GM03348 (cell line): ENCODE data around the gene ALDH7A1.
A peak's percentile ranks its signal among the peaks of the same experiment; 100 is the strongest.
"Not testable (repeated sequence)": the region's sequence is repeated elsewhere in the genome, so short reads cannot be mapped to it uniquely, and the experiment has no call there.

Experiments used
- DNase-seq: peaks from one replicate; pipeline ENCODE4 v3.0.0; 2012; ENCODE audit warnings: low spot score

Gene ALDH7A1

DNA sequence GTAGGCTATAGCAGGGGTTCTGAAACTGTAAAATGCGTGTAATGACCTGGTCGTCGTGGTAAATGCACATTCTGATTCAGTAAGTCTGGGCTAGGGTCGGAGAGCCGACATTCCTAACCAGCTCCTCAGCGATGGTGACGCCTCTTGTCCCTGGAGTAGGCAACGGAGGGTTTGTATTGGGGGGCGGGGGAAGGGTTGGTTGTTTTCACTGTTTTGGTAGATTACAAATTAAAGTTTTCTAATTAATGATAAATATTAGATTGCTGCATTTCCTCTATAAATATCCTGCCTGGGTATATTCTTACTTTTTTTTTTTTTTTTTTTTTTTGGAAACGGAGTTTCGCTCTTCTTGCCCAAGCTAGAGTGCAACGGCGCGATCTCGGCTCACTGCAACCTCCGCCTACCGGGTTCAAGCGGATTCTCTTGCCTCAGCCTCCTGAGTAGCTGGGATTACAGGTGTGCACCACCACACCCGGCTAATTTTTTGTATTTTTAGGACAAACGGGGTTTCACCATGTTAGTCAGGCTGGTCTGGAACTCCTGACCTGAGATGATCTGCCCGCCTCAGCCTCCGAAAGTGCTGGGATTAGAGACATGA is 566 bp upstream of the ALDH7A1 start:
- no peak for DNase-seq

DNA sequence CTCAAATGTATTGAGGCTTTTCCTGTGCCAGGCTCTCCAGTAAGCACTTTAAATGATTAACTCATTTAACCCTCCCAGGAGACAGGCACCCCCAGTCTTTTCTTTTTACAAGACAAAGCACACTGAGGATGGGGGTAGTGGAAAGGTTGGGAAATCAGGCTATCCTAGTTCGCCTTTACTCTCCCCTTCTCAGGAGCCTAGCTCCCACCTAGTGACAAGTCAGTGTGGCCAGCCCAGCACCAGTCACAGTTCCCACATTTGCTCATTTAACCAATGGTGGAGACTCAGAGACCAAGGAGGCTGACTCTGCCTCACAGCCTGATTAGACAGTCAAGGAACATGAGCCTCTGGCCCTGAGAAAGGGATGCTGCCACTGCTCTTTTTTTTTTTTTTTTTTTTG is 3.5 kb downstream of the ALDH7A1 start:
- no peak for DNase-seq

DNA sequence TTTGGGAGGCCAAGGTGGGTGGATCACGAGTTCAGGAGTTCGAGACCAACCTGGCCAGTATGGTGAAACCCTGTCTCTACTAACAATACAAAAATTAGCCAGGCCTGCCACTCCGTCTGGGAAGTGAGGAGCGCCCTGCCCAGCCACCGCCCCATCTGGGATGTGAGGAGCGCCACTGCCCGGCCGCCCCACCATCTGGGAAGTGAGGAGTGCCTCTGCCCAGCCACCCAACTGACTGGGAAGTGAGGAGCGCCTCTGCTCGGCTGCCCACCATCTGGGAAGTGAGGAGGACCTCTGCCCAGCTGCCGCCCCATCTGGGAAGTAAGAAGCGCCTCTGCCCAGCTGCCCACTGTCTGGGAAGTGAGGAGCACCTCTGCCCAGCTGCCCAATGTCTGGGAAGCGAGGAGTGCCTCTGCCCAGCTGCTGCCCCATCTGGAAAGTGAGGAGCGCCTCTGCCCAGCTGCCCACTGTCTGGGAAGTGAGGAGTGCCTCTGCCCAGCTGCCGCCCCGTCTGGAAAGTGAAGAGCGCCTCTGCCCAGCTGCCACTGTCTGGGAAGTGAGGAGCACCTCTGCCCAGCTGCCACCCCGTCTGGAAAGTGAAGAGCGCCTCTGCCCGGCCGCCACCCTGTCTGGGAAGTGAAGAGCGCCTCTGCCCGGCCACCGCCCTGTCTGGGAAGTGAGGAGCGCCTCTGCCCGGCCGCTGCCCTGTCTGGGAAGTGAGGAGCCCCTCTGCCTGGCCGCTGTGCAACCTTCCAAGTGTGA is 5.3 kb downstream of the ALDH7A1 start:
- no peak for DNase-seq

DNA sequence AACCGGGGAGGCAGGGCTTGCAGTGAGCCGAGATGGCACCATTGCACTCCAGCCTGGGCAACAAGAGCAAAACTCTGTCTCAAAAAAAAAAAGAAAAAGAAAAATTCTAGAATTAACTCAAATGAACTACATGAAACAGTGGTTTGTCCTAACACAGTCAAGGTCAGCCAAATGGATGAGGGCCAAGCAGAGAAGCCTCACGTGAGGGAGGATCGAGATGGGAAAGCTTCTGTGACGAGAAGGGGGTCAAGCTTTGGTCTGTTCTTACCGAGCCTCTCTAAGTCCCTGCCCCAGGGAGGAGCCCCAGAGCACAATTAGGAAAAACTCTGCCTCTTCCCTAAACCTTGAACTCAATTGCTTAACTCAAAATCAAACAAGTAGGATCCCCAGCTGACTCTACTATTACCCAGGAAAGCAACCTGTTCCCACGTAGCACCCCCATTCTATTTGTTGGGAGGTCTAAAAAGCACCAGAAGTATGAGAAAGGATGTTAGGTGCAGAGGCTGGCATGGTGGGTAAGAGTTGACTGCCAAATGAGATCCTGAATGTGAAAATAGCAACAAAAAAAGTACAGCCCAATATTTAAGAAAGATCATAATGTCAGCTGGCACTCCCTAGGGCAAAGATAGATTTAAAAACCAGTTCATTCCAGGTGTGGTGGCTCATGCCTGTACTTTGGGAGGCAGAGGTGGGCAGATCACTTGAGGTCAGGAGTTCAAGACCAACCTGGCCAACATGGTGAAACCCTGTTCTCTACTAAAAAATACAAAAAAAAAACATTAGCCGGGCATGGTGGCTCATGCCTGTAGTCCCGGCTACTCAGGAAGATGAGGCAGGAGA is 7.2 kb downstream of the ALDH7A1 start:
- no peak for DNase-seq

DNA sequence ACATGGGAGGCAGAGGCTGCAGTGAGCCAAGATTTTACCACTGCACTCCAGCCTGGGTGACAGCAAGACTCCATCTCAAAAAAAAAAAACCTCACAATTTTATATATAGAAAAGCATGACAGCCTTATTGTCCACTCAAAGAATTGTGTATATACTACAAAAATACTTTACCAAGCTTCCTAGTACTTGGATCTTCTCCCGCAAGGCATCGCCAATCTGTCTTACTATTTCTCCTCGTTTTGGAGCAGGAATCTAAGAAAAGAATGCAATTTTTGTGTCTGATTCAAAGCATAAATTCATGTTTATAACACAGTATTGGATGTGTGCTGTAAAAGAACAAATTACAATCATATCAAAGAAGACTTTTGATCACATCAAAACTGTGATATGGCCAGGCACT is 11.3 kb downstream of the ALDH7A1 start:
- DNase-seq, result no peak

DNA sequence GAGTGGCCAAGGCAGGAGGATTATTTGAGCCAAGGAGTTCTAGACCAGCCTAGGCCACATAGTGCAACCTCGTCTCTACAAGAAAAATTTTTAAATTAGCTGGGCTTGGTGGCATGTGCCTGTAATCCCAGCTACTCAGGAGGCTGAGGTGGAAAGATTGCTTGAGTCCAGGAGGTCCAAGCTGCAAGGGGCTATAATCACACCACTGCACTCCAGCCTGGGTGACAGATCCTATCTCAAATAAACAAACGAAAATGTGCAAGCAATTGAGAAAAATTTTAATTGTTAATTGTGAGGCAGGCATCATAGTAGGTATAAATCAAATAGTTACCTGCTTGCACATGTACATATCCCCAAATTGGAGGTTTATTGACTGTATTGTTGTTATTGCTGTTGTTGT is 15.3 kb downstream of the ALDH7A1 start:
- no peak for DNase-seq

DNA sequence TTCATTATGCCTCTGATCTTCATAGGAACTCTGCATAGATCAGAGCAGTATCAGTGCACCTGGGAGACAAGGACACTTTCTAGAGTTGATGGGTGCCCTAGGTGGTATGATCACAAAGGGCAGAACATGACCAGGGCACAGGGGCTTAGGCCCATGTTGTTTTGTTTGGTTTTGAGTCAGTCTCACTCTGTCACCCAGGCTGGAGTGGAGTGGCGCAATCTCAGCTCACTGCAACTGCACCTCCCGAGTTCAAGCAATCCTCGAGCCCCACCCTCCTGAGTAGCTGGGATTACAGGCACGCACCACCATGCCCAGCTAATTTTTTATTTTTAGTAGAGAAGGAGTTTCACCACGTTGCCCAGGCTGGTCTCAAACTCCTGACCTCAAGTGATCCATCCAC is 17.6 kb downstream of the ALDH7A1 start:
- DNase-seq, result no peak

DNA sequence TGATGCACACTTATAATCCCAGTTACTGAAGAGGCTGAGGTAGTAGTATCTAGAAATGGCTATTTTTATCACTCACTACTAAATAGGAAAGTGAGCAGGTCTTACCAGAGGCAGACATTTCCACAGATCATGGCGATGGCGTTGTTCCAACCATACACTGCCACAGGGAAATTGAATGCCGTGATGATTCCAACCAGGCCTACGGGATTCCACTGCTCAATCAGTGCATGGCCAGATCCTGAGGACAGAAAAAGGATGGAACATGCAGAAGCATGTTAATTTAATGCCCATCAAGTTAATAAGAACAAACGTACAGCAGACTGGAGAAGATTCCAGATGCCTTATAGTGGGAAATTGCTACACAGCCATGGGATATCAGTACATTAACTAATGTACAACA is 18.0 kb downstream of the ALDH7A1 start:
- DNase-seq, result no peak

DNA sequence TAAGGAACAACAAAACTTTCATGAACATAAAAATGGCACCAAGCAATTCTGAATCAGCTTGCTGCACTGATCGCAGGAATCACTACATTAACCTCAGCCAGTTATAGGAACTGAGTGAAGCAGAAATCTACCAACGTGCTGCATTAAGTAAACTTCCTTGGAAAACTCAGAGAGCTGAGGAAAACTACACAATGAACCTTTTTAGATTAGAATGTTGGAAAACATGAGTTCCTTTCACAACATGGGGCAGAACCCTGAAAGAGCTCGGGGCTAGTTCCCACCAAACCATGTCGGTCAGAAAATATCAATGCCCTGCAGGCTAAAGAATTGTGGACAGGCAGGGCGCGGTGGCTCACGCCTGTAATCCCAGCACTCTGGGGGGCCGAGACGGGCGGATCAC is 19.4 kb downstream of the ALDH7A1 start:
- DNase-seq, result no peak

DNA sequence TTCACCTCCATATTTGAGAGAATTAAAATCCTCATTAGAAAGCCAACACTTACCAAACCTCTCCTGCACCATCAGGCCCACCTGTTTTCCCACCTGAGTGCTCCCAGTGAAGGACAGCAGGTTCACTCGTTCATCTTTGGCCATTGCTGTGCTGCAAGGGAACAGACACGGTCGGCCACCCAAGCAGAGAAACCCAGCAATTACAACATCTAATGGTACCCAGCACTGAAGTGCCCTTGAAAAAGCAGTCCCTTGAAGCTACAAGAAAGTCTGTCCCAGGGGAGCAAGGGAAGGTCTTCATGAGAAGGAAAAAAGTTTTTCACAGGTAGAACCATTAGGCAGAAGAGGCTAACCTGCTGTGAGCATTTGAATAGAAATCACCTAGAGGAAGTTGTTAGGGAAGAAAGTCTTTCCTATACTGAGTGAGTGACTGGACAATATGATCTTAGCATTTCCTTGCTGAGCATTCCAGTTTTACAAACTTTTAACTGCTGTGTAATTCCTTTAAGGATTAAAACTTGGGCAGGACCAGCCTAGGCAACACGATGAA is 26.7 kb downstream of the ALDH7A1 start:
- DNase-seq, result no peak

DNA sequence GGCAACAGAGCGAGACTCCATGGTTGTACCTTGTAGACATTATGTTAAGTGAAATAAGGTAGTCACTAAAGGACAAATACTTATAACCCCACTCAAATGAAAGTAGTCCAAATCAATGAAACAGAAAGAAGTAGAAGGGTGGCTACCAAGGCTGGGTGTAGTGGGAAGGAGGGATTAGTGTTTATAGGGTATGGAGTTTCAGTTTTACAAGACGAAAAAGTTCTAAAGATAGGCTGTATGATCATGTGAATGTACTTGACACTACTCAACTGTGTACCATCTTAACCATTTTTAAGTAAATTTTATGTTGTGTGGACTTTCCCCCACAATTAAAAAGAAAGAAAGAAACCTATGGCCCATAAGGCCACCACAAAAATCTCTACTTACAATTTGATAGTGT is 32.2 kb downstream of the ALDH7A1 start:
- DNase-seq, result no peak

DNA sequence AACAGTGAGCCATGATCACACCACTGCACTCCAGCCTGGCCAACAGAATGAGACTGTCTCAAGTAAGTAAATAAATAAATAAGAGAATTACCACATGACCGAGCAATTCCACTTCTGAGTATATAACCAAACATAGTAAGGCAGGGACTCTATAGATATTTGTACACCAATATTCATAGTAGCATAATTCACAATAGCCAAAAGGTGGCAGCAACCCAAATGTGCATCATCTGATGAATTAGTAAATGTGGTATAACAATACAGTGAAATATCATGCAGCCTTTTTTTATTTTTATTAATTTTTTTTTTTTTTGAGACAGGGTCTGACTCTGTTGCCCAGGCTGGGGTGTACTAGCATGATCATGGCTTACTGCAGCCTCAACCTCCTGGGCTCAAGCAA is 33.1 kb downstream of the ALDH7A1 start:
- DNase-seq, result no peak

DNA sequence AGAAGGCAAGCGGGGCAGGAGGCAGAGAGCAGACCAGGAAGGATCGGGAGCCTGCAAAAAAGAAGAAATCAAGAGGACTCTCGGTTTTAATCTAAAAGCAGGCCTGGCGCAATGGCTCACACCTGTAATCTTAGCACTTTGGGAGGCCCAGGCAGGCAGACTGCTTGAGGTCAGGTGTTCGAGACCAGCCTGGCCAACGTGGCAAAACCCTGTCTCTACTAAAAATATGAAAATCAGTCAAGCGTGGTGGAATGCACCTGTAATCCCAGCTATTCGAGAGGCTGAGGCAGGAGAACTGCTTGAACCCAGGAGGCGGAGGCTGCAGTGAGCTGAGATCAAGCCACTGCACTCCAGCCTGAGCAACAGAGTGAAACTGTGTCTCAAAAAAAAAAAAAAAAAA is 39.9 kb downstream of the ALDH7A1 start:
- DNase-seq, result not testable (repeated sequence)

DNA sequence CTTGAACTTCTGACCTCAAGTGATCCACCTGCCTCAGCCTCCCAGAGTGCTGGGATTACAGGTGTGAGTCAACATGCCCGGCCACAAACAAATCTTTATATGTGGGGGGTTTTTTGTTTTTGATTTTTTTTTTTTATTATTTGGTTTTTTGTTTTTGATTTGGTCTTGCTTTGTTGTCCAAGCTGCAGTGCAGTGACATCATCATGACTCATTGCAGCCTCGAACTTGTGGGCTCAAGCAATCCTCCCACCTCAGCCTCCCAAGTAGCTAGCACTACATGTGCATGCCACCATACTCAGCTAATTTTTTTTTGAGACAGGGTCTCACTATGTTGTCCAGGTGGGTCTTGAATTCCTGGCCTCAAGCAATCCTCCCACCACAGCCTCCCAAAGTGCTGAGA is 42.4 kb downstream of the ALDH7A1 start:
- DNase-seq, result no peak

DNA sequence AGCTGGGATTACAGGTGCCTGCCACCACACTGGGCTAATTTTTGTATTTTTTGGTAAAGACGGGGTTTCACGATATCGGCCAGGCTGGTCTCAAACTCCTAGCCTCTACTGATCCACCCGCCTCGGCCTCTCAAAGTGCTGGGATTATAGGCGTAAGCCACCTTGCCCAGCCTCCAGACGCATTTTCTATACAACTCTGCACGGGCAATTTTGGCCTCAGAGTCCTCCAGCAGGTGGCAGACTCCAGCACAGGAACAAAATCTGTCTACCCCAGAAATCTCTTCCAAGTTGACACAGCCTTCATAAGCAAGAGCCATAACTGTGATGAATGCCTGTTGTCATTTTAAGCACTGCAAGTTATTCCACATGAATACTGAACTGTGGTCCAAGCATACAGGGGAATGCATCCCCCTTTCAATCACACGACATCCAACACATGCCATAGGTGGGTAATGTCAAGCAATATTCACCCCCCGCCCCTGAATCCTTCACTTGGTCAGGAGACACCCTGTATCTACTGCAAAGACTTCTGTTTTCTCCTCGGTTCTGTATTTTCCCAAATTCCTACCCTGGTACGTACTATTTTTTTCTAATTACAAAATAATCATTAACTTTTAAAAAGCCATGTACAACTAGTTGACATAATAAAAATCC is 50.8 kb downstream of the ALDH7A1 start:
- peak; percentile 44 for DNase-seq

DNA sequence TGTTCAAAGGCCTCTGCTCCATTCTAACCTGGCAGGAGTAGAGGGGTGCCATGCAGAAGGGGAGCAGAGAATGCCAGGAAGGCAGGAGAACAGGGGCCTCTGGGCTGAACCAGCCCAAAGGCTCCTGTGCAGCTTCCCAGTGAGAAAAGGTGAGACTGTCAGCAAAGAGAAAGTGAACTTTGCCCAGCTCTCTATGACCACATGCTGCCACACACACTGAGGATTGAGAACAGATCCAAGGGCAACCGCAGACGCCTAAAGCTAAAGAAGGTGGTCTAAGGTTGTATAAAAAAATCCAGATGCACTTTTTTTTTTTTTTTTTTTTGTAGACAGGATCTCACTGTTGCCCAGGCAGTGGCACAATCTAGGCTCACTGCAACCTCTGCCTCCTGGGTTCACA is 51.4 kb downstream of the ALDH7A1 start:
- DNase-seq, result no peak

DNA sequence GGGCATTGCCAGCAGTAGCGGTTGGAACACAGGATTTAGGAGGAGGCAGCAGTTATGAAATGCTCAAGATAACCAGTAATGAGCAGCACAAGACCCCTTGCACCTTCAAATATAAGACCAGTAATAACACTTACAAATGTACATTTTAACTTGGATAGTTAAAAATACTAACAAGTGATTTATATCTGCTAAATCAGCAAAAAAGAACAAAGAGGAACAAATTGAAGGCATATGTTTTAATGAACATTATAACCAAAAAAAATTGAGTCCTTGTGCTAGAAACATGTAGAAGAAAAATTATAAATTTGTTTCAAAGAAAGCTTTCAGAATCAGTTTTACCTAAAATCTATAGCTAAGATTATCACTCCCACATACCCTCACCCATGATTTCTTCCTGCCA is 52.0 kb downstream of the ALDH7A1 start:
- no peak for DNase-seq

DNA sequence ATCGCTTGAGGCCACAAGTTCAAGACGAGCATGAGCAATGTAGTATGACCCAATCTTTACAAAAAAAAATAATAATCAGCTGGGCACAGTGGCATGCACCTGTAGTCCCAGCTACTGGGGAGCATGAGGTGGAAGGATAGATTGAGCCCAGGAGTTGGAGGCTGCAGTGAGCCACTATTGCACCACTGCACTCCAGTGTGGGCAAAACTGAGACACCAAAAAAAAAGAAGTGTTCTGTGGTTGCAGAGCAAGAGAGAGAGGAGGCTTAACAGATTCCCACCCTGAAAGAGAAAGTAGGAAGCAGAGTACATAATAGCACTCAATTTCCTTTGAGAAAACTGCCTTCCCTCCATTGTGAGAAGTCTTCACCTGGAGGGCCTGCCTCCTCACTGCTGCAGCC is 52.6 kb downstream of the ALDH7A1 start:
- no peak for DNase-seq

DNA sequence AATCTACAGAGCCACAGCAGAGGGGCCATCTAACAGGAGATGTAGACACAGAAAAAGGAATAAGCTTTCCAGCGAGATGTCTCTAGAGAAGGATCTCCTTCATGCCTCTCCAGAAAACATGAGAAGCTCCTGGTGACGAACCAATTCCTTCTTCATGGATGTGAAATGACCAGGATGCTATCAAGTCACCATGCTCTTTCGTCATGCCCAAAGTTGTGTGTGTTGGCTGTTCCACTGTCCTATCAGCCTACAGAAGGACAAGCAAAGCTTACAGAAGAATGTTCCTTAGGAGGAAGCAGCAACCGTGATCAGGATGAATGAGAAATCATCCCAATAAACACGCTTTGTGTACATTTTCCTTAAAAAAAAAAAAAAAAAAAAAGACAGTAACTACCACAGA is 54.4 kb downstream of the ALDH7A1 start:
- DNase-seq, result no peak

DNA sequence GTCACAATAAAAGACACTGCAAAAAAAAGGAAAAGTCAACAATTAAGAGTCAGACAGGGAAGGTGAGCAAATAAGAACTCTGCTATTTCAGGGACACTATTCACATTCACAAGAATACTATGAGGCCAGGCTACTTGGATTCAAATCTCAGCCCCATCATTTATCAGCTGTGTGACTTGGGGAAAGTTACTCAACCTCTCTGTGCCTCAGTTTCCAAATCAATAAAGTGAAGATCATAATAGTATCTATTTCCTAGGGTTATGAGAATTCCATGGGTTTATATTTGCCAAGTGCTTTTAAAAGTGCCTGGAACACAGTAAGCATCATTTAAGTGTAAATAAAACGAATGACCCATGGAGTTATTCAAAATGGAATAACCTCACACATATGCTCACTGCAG is 56.4 kb downstream of the ALDH7A1 start:
- no peak for DNase-seq

DNA sequence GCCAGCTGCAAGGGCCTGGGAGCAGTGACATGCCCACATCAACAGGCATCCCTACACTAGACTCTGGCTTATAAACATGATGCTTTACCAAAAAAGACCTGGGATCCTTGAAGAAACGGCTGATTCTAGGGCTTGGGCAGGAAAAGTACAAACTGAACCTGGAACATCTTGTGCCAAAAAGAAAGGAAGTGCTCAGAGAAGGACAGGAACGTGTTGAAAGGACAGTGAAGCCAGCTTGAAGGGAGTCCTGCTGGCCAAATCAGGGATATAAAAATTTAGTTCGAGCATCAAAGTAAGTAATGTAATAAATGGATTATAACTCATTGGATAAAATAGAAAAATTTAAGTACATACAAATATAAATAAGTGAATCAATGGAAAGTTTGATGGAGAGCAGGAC is 58.1 kb downstream of the ALDH7A1 start:
- DNase-seq, result no peak

DNA sequence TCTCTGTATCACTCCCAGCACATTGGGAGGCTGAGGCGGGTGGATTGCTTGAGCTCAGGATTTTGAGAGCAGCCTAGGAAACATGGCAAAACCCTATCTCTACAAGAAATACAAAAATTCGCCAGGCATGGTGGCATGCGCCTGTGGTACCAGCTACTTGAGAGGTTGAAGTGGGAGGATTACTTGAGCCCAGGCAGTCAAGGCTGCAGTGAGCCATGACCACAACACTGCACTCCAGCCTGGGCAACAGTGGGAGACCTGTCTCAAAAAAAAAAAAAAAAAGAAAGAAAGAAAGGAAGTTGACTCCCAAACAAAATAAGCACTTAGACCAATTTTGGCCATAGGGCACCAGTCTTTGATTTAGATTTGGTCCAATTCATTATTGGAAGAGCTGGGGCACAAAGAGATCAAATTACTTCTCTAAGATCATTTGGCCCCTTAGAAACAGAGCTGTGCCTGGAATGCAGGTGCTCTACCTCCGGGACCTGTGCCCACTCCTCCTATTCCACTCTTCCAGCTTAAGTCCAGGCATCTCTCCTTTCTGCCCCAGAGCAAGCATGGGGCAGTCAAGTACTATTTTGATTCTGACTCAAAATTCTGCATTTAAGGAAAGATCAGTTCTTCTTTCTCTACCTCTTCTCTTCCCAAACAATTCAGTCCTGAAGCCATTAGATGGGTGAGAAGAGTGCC is 59.0 kb downstream of the ALDH7A1 start:
- no peak for DNase-seq
